Neutrophil (primary cell): Measurements from ENCODE around the gene NAP1L4.

ENCODE experiments used
- H3K27ac ChIP-seq: fragments of 200-600 bp; sonication (generic); 2 replicates; pipeline ENCODE4 v1.5.1; 2016; ENCODE audit warnings: mild to moderate bottlenecking, moderate library complexity
- H3K27me3 ChIP-seq: fragments of 200-600 bp; sonication (generic); 2 replicates; pipeline ENCODE4 v1.6.0; 2016; ENCODE audit warnings: mild to moderate bottlenecking
- H3K36me3 ChIP-seq: fragments of 200-600 bp; sonication (generic); 2 replicates; pipeline ENCODE4 v1.5.1; 2017
- H3K4me1 ChIP-seq, 2 experiments: fragments of 200-600 bp in 1 of 2; sonication (generic) in 1 of 2; 1 replicate in 1 of 2; 2 replicates in 1 of 2; pipeline versions ENCODE4 v1.5.1 to v1.6.1; 2013 to 2016; ENCODE audit warnings: low read depth in 1 of 2, low read length in 1 of 2, mild to moderate bottlenecking in 1 of 2, moderate library complexity in 1 of 2; ENCODE audit not compliant: control insufficient read depth in 1 of 2, insufficient read depth in 1 of 2
- H3K4me3 ChIP-seq, 2 experiments: fragments of 200-600 bp in 1 of 2; sonication (generic) in 1 of 2; 1 replicate in 1 of 2; 2 replicates in 1 of 2; pipeline ENCODE4 v1.5.1; 2013 to 2016; ENCODE audit warnings: low read depth in 1 of 2, low read length in 1 of 2, mild to moderate bottlenecking in 1 of 2, moderate library complexity in 1 of 2
- H3K9me3 ChIP-seq: fragments of 200-600 bp; sonication (generic); 2 replicates; pipeline ENCODE4 v1.5.1; 2016
- TF ChIP-seq, protein P1 (sequence below): fragments of 200-600 bp; sonication (generic); IDR thresholded peaks from 2 replicates; pipeline ENCODE4 v1.5.1; 2016; ENCODE audit warnings: antibody characterized with exemption

NAP1L4 gene

GRCh38 chr11:2904153-2905052 lies 87.7 kb downstream of the NAP1L4 start:
- peaks cover 17% of the 10 kb centered on the region for H3K27me3 ChIP-seq
- H3K4me3 ChIP-seq = no peak overlapping the region
- TF ChIP-seq, protein P1, sequence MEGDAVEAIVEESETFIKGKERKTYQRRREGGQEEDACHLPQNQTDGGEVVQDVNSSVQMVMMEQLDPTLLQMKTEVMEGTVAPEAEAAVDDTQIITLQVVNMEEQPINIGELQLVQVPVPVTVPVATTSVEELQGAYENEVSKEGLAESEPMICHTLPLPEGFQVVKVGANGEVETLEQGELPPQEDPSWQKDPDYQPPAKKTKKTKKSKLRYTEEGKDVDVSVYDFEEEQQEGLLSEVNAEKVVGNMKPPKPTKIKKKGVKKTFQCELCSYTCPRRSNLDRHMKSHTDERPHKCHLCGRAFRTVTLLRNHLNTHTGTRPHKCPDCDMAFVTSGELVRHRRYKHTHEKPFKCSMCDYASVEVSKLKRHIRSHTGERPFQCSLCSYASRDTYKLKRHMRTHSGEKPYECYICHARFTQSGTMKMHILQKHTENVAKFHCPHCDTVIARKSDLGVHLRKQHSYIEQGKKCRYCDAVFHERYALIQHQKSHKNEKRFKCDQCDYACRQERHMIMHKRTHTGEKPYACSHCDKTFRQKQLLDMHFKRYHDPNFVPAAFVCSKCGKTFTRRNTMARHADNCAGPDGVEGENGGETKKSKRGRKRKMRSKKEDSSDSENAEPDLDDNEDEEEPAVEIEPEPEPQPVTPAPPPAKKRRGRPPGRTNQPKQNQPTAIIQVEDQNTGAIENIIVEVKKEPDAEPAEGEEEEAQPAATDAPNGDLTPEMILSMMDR = no peak
- H3K4me1 ChIP-seq = peaks cover 34% of the 10 kb centered on the region in 2 experiments
- H3K27ac ChIP-seq = no peak overlapping the region
- peaks cover 8% of the 10 kb centered on the region for H3K36me3 ChIP-seq
- H3K9me3 ChIP-seq = no peaks in the 10 kb centered on the region

- Histone ChIP-seq H3K4me3 (no peak overlapping the region), H3K9me3 (no peaks in the 10 kb centered on the region), H3K4me1 (peaks cover 42% of the 10 kb centered on the region in 2 experiments), H3K36me3 (peaks cover 6% of the 10 kb centered on the region), H3K27ac (no peak overlapping the region), H3K27me3 (peaks cover 9% of the 10 kb centered on the region)
- TF ChIP-seq, protein P1 = no peak
These were observed 88.5 kb downstream of the NAP1L4 start for GRCh38 chr11:2903672-2904011.

- Histone ChIP-seq H3K4me3 (peak overlapping the region; percentile 67 to 95), H3K4me1 (peaks cover 48% of the 10 kb centered on the region in 2 experiments), H3K27me3 (peaks cover 3% of the 10 kb centered on the region), H3K9me3 (no peaks in the 10 kb centered on the region), H3K36me3 (peaks cover under 1% of the 10 kb centered on the region), H3K27ac (peak overlapping the region; percentile 99)
- TF ChIP-seq, protein P1 = no peak
These were observed 89.1 kb downstream of the NAP1L4 start for GRCh38 chr11:2902784-2903671.

DNA sequence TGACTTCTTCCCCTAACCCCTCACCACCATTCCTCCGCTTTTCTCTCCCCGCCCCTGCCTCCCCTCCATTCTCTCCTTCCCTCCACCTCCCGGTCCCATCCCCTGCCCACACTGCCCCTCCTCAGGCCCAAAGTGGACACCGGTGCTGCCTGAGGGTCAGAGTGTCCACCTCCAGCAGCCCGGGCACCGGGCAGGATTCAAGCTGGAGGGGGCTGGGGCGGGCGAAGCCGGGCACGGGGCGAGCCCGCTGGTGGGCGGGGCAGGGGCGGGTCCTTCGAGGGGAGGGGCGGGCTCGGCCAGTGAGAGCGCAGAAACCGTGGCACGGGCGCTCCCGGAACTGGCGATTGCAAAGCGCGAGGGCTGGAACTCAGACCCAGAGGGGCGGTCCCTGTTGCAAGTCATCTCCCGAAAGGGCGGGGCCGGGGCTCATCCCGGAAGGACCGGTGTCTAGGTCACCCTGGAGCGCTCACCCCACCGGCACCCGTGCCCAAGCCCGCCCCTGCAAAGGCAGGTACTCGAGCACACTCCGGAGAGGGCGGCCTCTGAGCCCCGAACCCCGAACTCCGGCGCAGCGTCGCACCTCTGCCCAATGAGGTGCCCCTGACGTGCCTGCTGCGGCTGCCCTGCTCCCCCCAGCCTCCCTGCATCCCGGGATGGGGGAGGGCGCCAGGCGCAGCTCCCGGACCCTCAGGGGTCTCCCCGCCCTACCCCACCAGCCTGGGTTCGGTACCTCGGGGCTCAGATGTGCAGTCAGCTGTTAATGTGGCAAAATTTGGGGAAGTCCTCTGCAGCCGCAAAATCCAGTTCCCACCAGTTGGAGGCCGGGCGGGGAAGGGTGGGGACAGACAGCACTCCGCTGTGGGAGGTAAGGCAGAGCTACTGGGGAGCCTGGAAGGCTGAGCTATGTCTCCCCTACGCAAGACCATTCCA lies 90.0 kb downstream of the NAP1L4 start:
- H3K4me3 ChIP-seq = peak overlapping the region; percentile 67 to 95
- H3K9me3 ChIP-seq = no peaks in the 10 kb centered on the region
- no peaks in the 10 kb centered on the region for H3K36me3 ChIP-seq
- peaks cover 52 to 57% of the 10 kb centered on the region in 2 experiments for H3K4me1 ChIP-seq
- TF ChIP-seq, protein P1 = peak; percentile 52
- H3K27me3 ChIP-seq = peaks cover 3% of the 10 kb centered on the region
- peak overlapping the region; percentile 99 for H3K27ac ChIP-seq
